ENCODE data around the gene PDE1C.

PDE1C gene

DNA sequence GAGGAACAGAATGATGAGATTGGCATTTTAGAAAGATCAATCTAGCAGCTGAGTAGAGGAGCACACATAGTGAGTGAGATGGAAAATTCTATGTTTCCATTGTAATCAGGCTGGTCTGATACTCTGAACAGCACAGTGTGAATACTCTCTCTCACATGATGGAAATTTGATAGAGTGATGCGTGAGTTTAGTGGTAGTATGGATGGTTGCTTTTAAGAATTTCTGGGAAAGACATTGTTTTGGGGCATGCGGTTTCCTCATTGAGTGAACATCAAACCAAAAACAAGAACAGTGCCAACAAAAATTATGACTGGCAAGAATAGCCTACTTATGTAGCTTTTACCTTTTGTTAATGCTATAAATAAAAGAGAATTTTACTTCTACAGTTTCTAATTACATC lies 183.2 kb downstream of the PDE1C start:
- Histone ChIP-seq H3K4me1 (ENCODE audit: control insufficient read depth in 1 of 2, insufficient read depth in 2 of 2, low read length in 2 of 2) (peaks cover 0 to 13% of the 10 kb centered on the region in 2 donors), H3K4me3 (ENCODE audit: low read depth in 1 of 2, low read length in 2 of 2) (no peak overlapping the region), H3K9me3 (ENCODE audit: control insufficient read depth in 1 of 2, low read length in 2 of 2) (no peaks in the 10 kb centered on the region), H3K36me3 (ENCODE audit: control insufficient read depth in 1 of 2, insufficient read depth in 2 of 2, low read length in 2 of 2) (no peaks in the 10 kb centered on the region), H3K27ac (ENCODE audit: low read length) (no peak overlapping the region), H3K27me3 (ENCODE audit: low read depth, low read length) (no peaks in the 10 kb centered on the region)

DNA sequence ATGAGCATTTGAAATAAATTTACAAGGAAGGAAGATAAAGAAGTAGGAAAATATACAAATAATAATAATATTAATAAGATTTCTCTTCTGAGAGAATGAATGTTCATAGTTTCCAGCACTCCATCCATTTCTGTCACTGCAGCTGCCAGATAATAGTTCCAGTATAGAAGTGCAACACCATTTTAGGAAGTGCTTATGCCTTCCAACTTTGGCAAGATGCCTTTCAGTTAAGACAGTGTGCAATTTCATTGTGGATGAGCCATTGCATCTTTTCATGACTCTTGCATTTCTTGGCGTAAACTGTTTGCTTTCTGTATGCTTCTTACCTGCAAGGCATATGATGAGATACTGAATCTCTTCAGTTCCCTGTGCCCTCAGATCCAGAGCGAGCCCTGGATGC lies 185.0 kb downstream of the PDE1C start:
- Histone ChIP-seq H3K27ac (ENCODE audit: low read length) (no peak overlapping the region), H3K9me3 (ENCODE audit: control insufficient read depth in 1 of 2, low read length in 2 of 2) (no peaks in the 10 kb centered on the region), H3K4me3 (ENCODE audit: low read depth in 1 of 2, low read length in 2 of 2) (no peak overlapping the region), H3K4me1 (ENCODE audit: control insufficient read depth in 1 of 2, insufficient read depth in 2 of 2, low read length in 2 of 2) (peaks cover 0 to 13% of the 10 kb centered on the region in 2 donors), H3K27me3 (ENCODE audit: low read depth, low read length) (no peaks in the 10 kb centered on the region), H3K36me3 (ENCODE audit: control insufficient read depth in 1 of 2, insufficient read depth in 2 of 2, low read length in 2 of 2) (no peaks in the 10 kb centered on the region)

DNA sequence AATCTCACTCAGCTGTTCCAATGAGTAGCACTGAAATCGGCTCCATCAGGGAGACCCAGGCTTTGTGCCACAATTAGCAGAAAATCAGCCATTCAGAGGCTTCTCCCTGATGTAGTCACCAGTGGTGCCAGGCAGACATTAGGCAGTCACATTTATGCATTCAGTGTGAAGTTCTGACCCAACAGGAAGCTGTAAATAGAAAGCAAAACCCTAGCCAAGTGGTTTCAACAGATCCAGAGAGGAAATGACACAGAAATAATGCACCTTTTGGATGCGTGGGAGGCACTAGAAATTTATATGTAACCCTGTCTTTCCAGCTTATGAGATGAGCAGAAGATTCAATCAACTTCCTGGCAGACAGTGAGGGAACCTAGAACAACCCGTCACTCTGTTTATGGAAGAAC lies 186.4 kb downstream of the PDE1C start:
- Histone ChIP-seq H3K36me3 (ENCODE audit: control insufficient read depth in 1 of 2, insufficient read depth in 2 of 2, low read length in 2 of 2) (no peaks in the 10 kb centered on the region), H3K4me3 (ENCODE audit: low read depth in 1 of 2, low read length in 2 of 2) (no peak overlapping the region), H3K4me1 (ENCODE audit: control insufficient read depth in 1 of 2, insufficient read depth in 2 of 2, low read length in 2 of 2) (peaks cover 0 to 13% of the 10 kb centered on the region in 2 donors), H3K27ac (ENCODE audit: low read length) (peak overlapping the region; percentile 56), H3K27me3 (ENCODE audit: low read depth, low read length) (no peaks in the 10 kb centered on the region), H3K9me3 (ENCODE audit: control insufficient read depth in 1 of 2, low read length in 2 of 2) (no peaks in the 10 kb centered on the region)

DNA sequence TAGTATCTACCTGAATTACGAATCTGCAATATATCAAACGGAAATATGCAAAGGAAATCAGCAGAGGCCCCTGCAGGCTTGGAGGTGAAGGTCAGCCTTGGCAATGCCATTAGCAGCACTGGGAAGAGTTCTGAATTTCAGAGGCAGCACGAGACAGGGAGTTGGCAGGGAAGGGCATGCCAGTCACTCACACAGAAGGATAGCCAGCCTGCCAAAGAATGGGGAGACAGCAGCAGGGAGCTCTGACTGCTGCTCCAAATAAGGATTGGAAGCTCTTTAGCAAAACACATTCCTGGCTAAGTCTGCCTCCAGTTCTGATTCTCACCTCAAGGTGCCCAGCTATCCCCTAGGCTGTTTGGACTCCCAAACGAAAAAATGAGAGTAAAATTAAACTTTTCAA lies 188.0 kb downstream of the PDE1C start:
- Histone ChIP-seq H3K9me3 (ENCODE audit: control insufficient read depth in 1 of 2, low read length in 2 of 2) (no peaks in the 10 kb centered on the region), H3K27ac (ENCODE audit: low read length) (no peak overlapping the region), H3K36me3 (ENCODE audit: control insufficient read depth in 1 of 2, insufficient read depth in 2 of 2, low read length in 2 of 2) (no peaks in the 10 kb centered on the region), H3K27me3 (ENCODE audit: low read depth, low read length) (no peaks in the 10 kb centered on the region), H3K4me1 (ENCODE audit: control insufficient read depth in 1 of 2, insufficient read depth in 2 of 2, low read length in 2 of 2) (peaks cover 0 to 13% of the 10 kb centered on the region in 2 donors), H3K4me3 (ENCODE audit: low read depth in 1 of 2, low read length in 2 of 2) (no peak overlapping the region)

DNA sequence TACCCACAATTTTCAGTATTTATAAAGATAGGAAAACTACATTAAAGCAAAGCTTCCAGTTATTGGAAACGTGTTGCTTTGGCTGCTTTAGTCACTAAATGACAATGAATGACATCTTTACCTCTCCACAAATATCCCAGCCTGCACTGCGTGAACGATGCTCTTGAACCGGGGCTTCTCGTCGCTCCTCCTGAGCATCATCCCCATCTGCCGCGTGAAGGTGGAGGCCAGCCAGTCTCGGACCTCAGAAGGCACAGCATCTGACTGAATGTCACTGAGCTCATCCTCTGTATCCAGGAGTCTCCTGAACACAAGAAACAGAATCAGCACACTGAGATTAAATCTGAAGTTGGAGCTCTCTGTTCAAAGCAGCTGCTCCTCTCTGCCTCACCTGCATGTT lies 191.3 kb downstream of the PDE1C start:
- Histone ChIP-seq H3K36me3 (ENCODE audit: control insufficient read depth in 1 of 2, insufficient read depth in 2 of 2, low read length in 2 of 2) (no peaks in the 10 kb centered on the region), H3K27me3 (ENCODE audit: low read depth, low read length) (no peaks in the 10 kb centered on the region), H3K9me3 (ENCODE audit: control insufficient read depth in 1 of 2, low read length in 2 of 2) (no peaks in the 10 kb centered on the region), H3K27ac (ENCODE audit: low read length) (no peak overlapping the region), H3K4me3 (ENCODE audit: low read depth in 1 of 2, low read length in 2 of 2) (no peak overlapping the region), H3K4me1 (ENCODE audit: control insufficient read depth in 1 of 2, insufficient read depth in 2 of 2, low read length in 2 of 2) (peaks cover 0 to 6% of the 10 kb centered on the region in 2 donors)

DNA sequence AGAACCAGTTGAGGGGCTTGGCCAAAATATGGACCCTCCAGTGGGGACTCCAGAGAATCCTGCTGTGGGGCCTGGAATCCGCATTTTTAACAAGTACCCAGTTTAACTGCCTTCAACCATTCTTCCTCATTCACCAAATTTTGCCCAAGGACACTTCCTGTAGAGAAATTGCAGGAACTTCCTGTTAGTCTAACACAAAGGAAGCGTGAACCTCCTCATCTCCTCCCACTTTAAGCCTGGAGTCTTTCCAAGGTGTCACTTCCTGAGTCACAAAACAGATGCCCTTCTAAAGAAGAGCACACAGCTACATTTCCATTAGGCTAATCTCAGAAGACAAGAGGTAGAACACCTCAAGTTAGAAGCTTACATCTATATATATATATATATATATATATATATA lies 194.8 kb downstream of the PDE1C start:
- H3K4me1 ChIP-seq (ENCODE audit: control insufficient read depth in 1 of 2, insufficient read depth in 2 of 2, low read length in 2 of 2): no peaks in the 10 kb centered on the region
- no peak overlapping the region for H3K4me3 ChIP-seq (ENCODE audit: low read depth in 1 of 2, low read length in 2 of 2)
- H3K27me3 ChIP-seq (ENCODE audit: low read depth, low read length): no peaks in the 10 kb centered on the region
- no peaks in the 10 kb centered on the region for H3K36me3 ChIP-seq (ENCODE audit: control insufficient read depth in 1 of 2, insufficient read depth in 2 of 2, low read length in 2 of 2)
- H3K27ac ChIP-seq (ENCODE audit: low read length): no peak overlapping the region
- no peaks in the 10 kb centered on the region for H3K9me3 ChIP-seq (ENCODE audit: control insufficient read depth in 1 of 2, low read length in 2 of 2)

DNA sequence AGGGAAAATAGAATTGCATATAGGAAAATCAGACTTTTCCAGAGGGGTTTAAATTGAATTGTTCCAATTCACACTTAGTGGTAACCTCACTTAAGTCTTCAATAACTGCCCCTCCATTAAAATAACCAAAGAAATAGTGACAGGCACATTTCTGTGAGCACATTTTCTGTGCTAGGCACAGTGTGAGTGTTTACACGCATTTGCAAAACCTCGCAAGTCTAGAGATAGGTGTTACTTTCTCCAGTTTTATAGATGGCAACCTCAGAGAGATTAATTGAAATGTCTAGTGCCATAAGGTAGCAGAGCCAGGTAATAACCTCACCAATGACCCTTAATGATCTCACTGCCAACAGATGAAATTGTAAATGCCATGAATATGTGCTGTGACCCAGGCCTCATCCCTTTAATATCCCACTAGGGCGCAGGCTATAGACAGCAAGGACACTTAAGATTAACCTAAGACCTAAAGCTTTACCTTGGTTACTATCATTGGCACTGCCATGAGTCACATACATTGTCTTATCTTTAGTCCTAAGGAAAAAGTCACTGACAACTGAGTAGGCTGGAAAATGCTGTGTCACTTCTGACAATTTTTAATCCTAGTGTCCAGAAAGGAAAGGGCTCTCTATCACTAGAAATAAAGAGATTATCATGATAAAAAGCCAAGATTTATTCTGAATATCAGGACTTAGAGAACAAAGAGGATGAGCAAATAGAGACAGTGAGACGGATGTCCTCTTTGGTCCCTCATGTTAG lies 195.4 kb downstream of the PDE1C start:
- no peak overlapping the region for H3K27ac ChIP-seq (ENCODE audit: low read length)
- H3K27me3 ChIP-seq (ENCODE audit: low read depth, low read length): no peaks in the 10 kb centered on the region
- H3K4me1 ChIP-seq (ENCODE audit: control insufficient read depth in 1 of 2, insufficient read depth in 2 of 2, low read length in 2 of 2): no peaks in the 10 kb centered on the region
- no peaks in the 10 kb centered on the region for H3K36me3 ChIP-seq (ENCODE audit: control insufficient read depth in 1 of 2, insufficient read depth in 2 of 2, low read length in 2 of 2)
- H3K4me3 ChIP-seq (ENCODE audit: low read depth in 1 of 2, low read length in 2 of 2): no peak overlapping the region
- H3K9me3 ChIP-seq (ENCODE audit: control insufficient read depth in 1 of 2, low read length in 2 of 2): no peaks in the 10 kb centered on the region

DNA sequence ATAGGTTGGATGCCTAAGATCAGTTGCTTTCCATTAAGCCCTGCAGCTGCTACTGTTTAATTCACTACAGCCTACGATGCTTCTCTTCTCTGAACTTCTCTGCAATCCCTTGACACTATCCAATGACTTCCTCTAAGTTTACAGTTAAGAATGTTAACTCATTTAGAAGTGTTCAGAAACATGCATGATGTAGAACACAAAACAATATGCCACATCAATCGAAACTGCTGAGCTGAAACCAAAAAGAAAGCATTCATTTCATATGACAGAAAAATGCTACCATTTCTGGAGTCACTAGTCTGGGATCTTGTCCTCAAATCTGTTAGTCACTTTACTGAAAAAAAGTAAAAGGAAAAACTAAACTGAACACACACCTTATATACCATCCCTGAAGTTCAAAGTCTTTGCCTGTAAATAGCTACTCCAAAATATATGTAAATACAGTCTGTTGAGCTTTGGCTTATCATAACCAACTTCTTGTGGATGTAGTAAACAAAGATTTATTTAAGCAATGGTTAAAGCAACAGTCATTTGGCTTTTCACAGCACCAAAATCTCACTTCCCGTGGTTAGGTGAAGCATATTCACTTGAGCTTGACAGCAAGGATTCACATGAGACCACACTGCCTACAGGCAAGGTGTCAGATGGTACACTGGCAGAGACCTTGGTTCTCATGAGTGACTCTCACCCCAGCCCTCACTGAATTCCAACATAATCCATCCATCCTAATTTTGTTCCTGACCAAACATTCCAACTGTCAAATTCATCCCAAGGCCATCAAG lies 196.2 kb downstream of the PDE1C start:
- Histone ChIP-seq H3K27ac (ENCODE audit: low read length) (no peak overlapping the region), H3K4me1 (ENCODE audit: control insufficient read depth in 1 of 2, insufficient read depth in 2 of 2, low read length in 2 of 2) (no peaks in the 10 kb centered on the region), H3K27me3 (ENCODE audit: low read depth, low read length) (no peaks in the 10 kb centered on the region), H3K36me3 (ENCODE audit: control insufficient read depth in 1 of 2, insufficient read depth in 2 of 2, low read length in 2 of 2) (no peaks in the 10 kb centered on the region), H3K9me3 (ENCODE audit: control insufficient read depth in 1 of 2, low read length in 2 of 2) (no peaks in the 10 kb centered on the region), H3K4me3 (ENCODE audit: low read depth in 1 of 2, low read length in 2 of 2) (no peak overlapping the region)

DNA sequence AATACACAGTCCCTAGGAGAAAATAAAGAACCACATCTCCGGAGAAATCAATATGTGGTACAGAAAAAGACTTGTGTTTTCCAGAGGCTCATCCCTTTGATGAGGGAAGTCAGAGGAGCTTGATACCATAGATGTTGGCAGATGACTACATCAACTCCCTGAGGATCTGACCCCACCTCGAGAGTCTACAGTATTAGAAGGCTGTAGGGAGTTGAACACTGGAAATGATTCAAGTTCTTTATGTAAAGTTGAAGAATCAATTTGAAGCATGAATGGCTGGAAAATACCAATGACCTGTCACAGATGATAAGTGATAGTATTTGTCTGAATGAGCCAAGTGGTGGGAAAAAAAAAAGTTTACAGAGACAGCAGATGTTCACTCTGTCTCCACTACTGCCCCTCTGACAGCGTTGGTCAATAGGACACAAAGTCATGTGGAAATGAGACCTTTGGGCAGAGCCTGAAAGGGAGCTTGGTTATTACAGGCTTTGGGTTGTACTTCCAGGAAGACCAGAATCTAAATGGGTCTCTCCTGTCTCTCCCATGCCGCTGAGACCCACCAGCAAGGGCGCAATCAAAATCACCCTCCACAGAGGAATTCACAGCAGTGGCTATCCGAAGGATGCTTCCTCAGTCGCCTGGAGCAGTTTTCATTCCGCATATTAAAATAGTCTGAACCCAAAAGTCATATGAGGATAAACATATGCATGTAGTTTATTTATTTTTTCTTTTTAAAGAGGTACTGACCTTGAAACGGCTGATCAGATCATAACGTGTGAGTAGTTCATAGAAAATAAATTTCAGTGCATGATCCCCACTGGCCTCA lies 197.4 kb downstream of the PDE1C start:
- no peaks in the 10 kb centered on the region for H3K36me3 ChIP-seq (ENCODE audit: control insufficient read depth in 1 of 2, insufficient read depth in 2 of 2, low read length in 2 of 2)
- H3K9me3 ChIP-seq (ENCODE audit: control insufficient read depth in 1 of 2, low read length in 2 of 2): peaks cover 0 to 4% of the 10 kb centered on the region in 2 donors
- no peak overlapping the region for H3K4me3 ChIP-seq (ENCODE audit: low read depth in 1 of 2, low read length in 2 of 2)
- no peak overlapping the region for H3K27ac ChIP-seq (ENCODE audit: low read length)
- no peaks in the 10 kb centered on the region for H3K27me3 ChIP-seq (ENCODE audit: low read depth, low read length)
- H3K4me1 ChIP-seq (ENCODE audit: control insufficient read depth in 1 of 2, insufficient read depth in 2 of 2, low read length in 2 of 2): no peaks in the 10 kb centered on the region

DNA sequence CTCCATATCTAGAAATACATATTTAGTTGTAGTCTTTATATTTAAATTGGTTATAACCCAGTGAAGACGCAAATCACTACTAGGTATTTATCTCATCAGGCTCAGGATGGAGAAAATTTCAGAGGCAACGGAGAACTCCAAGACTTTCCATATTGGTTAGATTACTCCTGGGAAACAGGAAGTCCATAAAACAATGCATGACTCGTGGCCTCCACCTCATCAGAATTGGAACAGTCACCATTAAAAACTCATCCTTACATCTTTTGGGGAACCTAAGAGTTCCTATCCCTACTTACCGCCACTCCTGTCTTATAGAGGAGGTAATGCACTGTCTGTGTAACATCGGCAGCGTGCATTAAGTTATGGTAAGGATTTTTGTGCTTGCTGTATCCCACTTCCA lies 205.6 kb downstream of the PDE1C start:
- H3K36me3 ChIP-seq (ENCODE audit: control insufficient read depth in 1 of 2, insufficient read depth in 2 of 2, low read length in 2 of 2): no peaks in the 10 kb centered on the region
- H3K9me3 ChIP-seq (ENCODE audit: control insufficient read depth in 1 of 2, low read length in 2 of 2): peaks cover 0 to 4% of the 10 kb centered on the region in 2 donors
- no peaks in the 10 kb centered on the region for H3K27me3 ChIP-seq (ENCODE audit: low read depth, low read length)
- no peak overlapping the region for H3K4me3 ChIP-seq (ENCODE audit: low read depth in 1 of 2, low read length in 2 of 2)
- no peak overlapping the region for H3K27ac ChIP-seq (ENCODE audit: low read length)
- H3K4me1 ChIP-seq (ENCODE audit: control insufficient read depth in 1 of 2, insufficient read depth in 2 of 2, low read length in 2 of 2): no peaks in the 10 kb centered on the region

DNA sequence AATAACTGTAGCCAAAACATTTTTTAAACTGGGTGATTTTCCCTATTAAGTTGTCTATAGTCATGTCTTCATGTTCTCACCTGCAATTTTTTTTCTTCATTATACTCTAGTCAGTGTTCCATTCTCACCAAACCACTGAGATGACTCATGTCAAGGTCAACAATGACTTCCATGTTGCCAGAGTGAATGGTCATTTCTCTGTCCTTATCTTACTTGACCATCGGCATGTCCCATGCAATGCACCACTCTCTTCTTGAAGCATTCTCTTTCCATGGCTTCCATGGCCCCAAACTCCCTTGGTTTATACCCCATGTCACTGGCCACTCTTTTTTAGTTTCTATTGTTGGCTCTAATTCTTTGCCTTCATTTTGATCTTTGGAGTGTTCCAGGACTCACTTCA lies 209.3 kb downstream of the PDE1C start:
- H3K4me1 ChIP-seq (ENCODE audit: control insufficient read depth in 1 of 2, insufficient read depth in 2 of 2, low read length in 2 of 2): no peaks in the 10 kb centered on the region
- no peak overlapping the region for H3K4me3 ChIP-seq (ENCODE audit: low read depth in 1 of 2, low read length in 2 of 2)
- H3K36me3 ChIP-seq (ENCODE audit: control insufficient read depth in 1 of 2, insufficient read depth in 2 of 2, low read length in 2 of 2): no peaks in the 10 kb centered on the region
- no peak overlapping the region for H3K27ac ChIP-seq (ENCODE audit: low read length)
- no peaks in the 10 kb centered on the region for H3K9me3 ChIP-seq (ENCODE audit: control insufficient read depth in 1 of 2, low read length in 2 of 2)
- H3K27me3 ChIP-seq (ENCODE audit: low read depth, low read length): no peaks in the 10 kb centered on the region

All from muscle layer of duodenum (tissue), 2 donors.